Measurements from ENCODE around the gene CD101.

CD101 gene

GRCh38 chr1:117054068-117054467 is 52.5 kb downstream of the CD101 start:
- no peak for DNase-seq (ENCODE audit: low read depth in 2 of 2)

GRCh38 chr1:117058810-117059209 is 57.2 kb downstream of the CD101 start:
- DNase-seq (ENCODE audit: low read depth in 2 of 2) = no peak

GRCh38 chr1:117059334-117059677 is 57.7 kb downstream of the CD101 start:
- DNase-seq (ENCODE audit: low read depth in 2 of 2) = peak; percentile 36 to 47

GRCh38 chr1:117059678-117060440 is 58.3 kb downstream of the CD101 start, which contains the start of gene TTF2:
TTF2 (plus strand) TSS chr1:117060326; CDS start chr1:117060347, 21 bp downstream.
- peak; percentile 84 to 93 for DNase-seq (ENCODE audit: low read depth in 2 of 2)

GRCh38 chr1:117060441-117061317 is 59.1 kb downstream of the CD101 start:
- DNase-seq (ENCODE audit: low read depth in 2 of 2) = no peak

- no peak for DNase-seq (ENCODE audit: low read depth in 2 of 2)
Measured at GRCh38 chr1:117061986-117062415, 60.4 kb downstream of the CD101 start.

GRCh38 chr1:117066367-117066766 is 64.8 kb downstream of the CD101 start:
- DNase-seq (ENCODE audit: low read depth in 2 of 2) = no peak

GRCh38 chr1:117067533-117068370 is 66.2 kb downstream of the CD101 start:
- DNase-seq (ENCODE audit: low read depth in 2 of 2) = no peak

GRCh38 chr1:117068580-117068979 is 67.0 kb downstream of the CD101 start:
- no peak for DNase-seq (ENCODE audit: low read depth in 2 of 2)

GRCh38 chr1:117069220-117069844 is 67.8 kb downstream of the CD101 start:
- no peak for DNase-seq (ENCODE audit: low read depth in 2 of 2)

GRCh38 chr1:117070124-117070523 is 68.6 kb downstream of the CD101 start:
- no peak for DNase-seq (ENCODE audit: low read depth in 2 of 2)

GRCh38 chr1:117076648-117077047 is 75.1 kb downstream of the CD101 start:
- no peak for DNase-seq (ENCODE audit: low read depth in 2 of 2)

GRCh38 chr1:117077267-117077666 is 75.7 kb downstream of the CD101 start:
- DNase-seq (ENCODE audit: low read depth in 2 of 2) = peak in 1 of 2 donors; percentile 46

- no peak for DNase-seq (ENCODE audit: low read depth in 2 of 2)
Measured at GRCh38 chr1:117079737-117080136, 78.2 kb downstream of the CD101 start.

GRCh38 chr1:117084231-117084630 is 82.7 kb downstream of the CD101 start:
- DNase-seq (ENCODE audit: low read depth in 2 of 2) = no peak

All from stimulated activated CD8-positive, alpha-beta memory T cell treated with anti-CD3 and anti-CD28 coated beads, Interleukin-15, amount 100 ng/mL, for 4 hours (primary cell).